Neuronal stem cell (in vitro differentiated cells): ENCODE results near the gene IQGAP1.
"Not testable (repeated sequence)": the region's sequence is repeated elsewhere in the genome, so short reads cannot be mapped to it uniquely, and the experiment has no call there.

ENCODE experiments used
- DNase-seq: peaks from one replicate; pipeline ENCODE4 v3.0.0-alpha.2; 2013; ENCODE audit warnings: low spot score
- H2AFZ ChIP-seq: one replicate; pipeline ENCODE4 v1.6.1; 2013; ENCODE audit warnings: mild to moderate bottlenecking, low read length, inconsistent platforms
- H2AK5ac ChIP-seq: 2 replicates; pipeline ENCODE4 v1.6.1; 2013; ENCODE audit warnings: low read depth, mild to moderate bottlenecking, inconsistent platforms, low read length, moderate library complexity, mixed read lengths
- H2BK120ac ChIP-seq: 2 replicates; pipeline ENCODE4 v1.6.1; 2013; ENCODE audit warnings: low read depth, mild to moderate bottlenecking, inconsistent platforms, low read length, moderate library complexity, mixed read lengths
- H2BK12ac ChIP-seq: one replicate; pipeline ENCODE4 v1.6.1; 2013; ENCODE audit warnings: low read length, inconsistent platforms
- H2BK15ac ChIP-seq: 2 replicates; pipeline ENCODE4 v1.6.1; 2013; ENCODE audit warnings: mild to moderate bottlenecking, low read length, inconsistent platforms, mixed read lengths
- H2BK5ac ChIP-seq: one replicate; pipeline ENCODE4 v1.6.1; 2013; ENCODE audit warnings: inconsistent platforms, mild to moderate bottlenecking, low read length, moderate library complexity
- H3K14ac ChIP-seq: one replicate; pipeline ENCODE4 v1.6.1; 2013; ENCODE audit warnings: low read length, inconsistent platforms
- H3K18ac ChIP-seq: 2 replicates; pipeline ENCODE4 v1.6.1; 2013; ENCODE audit warnings: low read length, inconsistent platforms
- H3K23ac ChIP-seq: 2 replicates; pipeline ENCODE4 v1.6.1; 2013; ENCODE audit warnings: low read depth, mild to moderate bottlenecking, mixed read lengths, low read length, inconsistent platforms; ENCODE audit not compliant: poor library complexity
- H3K27ac ChIP-seq: replicated peaks from 3 replicates; pipeline ENCODE4 v1.5.1; 2013; ENCODE audit warnings: low read length, inconsistent platforms
- H3K27me3 ChIP-seq, 3 experiments: 2 replicates each; pipeline ENCODE4 v1.6.1; 2013; ENCODE audit warnings: low read length in 3 of 3, mild to moderate bottlenecking in 2 of 3, inconsistent platforms in 1 of 3, low read depth in 1 of 3, mixed read lengths in 1 of 3, moderate library complexity in 1 of 3; ENCODE audit not compliant: control insufficient read depth in 3 of 3, insufficient read depth in 3 of 3
- H3K36me3 ChIP-seq, 2 donors: replicated peaks in 1 of 2; 2 replicates each; pipeline ENCODE4 v1.6.1; 2013; ENCODE audit warnings: low read length in 2 of 2; ENCODE audit not compliant: control insufficient read depth in 2 of 2, insufficient read depth in 2 of 2
- H3K4ac ChIP-seq: 2 replicates; pipeline ENCODE4 v1.6.1; 2013; ENCODE audit warnings: inconsistent platforms, mild to moderate bottlenecking, low read length, moderate library complexity
- H3K4me1 ChIP-seq, 2 donors: 1 replicate in 1 of 2; 2 replicates in 1 of 2; pipeline ENCODE4 v1.6.1; 2013; ENCODE audit warnings: low read length in 2 of 2, low read depth in 1 of 2; ENCODE audit not compliant: control insufficient read depth in 2 of 2, insufficient read depth in 1 of 2
- H3K4me2 ChIP-seq: one replicate; pipeline ENCODE4 v1.6.1; 2013; ENCODE audit warnings: mild to moderate bottlenecking, low read length, inconsistent platforms; ENCODE audit not compliant: insufficient read depth, poor library complexity, severe bottlenecking
- H3K4me3 ChIP-seq, 2 donors: 2 replicates each; pipeline ENCODE4 v1.5.1; 2013; ENCODE audit warnings: low read length in 2 of 2, mild to moderate bottlenecking in 2 of 2, inconsistent platforms in 1 of 2, moderate library complexity in 1 of 2
- H3K79me1 ChIP-seq: one replicate; pipeline ENCODE4 v1.6.1; 2013; ENCODE audit warnings: low read depth, mild to moderate bottlenecking, inconsistent platforms, low read length, moderate library complexity
- H3K9ac ChIP-seq: one replicate; pipeline ENCODE4 v1.6.1; 2013; ENCODE audit warnings: mild to moderate bottlenecking, low read depth, low read length, inconsistent platforms; ENCODE audit not compliant: poor library complexity
- H3K9me3 ChIP-seq, 2 donors: replicated peaks in 1 of 2; 2 replicates each; pipeline versions ENCODE3 to v1.6.1; 2013; ENCODE audit warnings: low read length in 2 of 2, mild to moderate bottlenecking in 2 of 2, inconsistent platforms in 1 of 2, low read depth in 1 of 2, mixed read lengths in 1 of 2, moderate library complexity in 1 of 2; ENCODE audit not compliant: control insufficient read depth in 2 of 2, insufficient read depth in 1 of 2
- H4K8ac ChIP-seq: one replicate; pipeline ENCODE4 v1.6.1; 2013; ENCODE audit warnings: low read depth, mild to moderate bottlenecking, inconsistent platforms, low read length, moderate library complexity
- H4K91ac ChIP-seq: one replicate; pipeline ENCODE4 v1.6.1; 2013; ENCODE audit warnings: low read length, low read depth, mild to moderate bottlenecking, inconsistent platforms; ENCODE audit not compliant: poor library complexity
- WGBS, 2 donors: extraction: QIAGEN DNeasy Blood & Tissue Kit; methylation state at CpG; one replicate each; pipeline ENCODE4 v1.1.7; 2013; ENCODE audit warnings: missing lambda C conversion rate in 2 of 2, mixed read lengths in 1 of 2; ENCODE audit not compliant: insufficient read length in 2 of 2, insufficient replicate concordance in 1 of 2; ENCODE audit errors: extremely low coverage in 2 of 2; 5-methylcytosine and 5-hydroxymethylcytosine counted together

The IQGAP1 gene

GRCh38 chr15:90501898-90502297 is 113.9 kb downstream of the IQGAP1 start:
- no peak overlapping the region for H2AK5ac ChIP-seq

DNA sequence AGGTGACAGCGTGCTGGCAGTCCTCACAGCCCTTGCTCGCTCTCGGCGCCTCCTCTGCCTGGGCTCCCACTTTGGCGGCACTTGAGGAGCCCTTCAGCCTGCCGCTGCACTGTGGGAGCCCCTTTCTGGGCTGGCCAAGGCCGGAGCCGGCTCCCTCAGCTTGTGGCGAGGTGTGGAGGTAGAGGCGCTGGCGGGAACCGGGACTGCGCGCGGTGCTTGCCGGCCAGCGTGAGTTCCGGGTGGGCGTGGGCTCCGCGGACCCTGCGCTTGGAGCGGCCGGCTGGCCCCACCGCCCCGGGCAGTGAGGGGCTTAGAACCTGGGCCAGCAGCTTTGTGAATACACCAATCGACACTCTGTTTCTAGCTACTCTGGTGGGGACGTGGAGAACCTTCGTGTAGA is 122.7 kb downstream of the IQGAP1 start:
- not testable (repeated sequence) for H3K9me3 ChIP-seq, H2AFZ ChIP-seq, H4K91ac ChIP-seq, H3K14ac ChIP-seq, H3K4me1 ChIP-seq, H3K18ac ChIP-seq, H2BK5ac ChIP-seq, H2BK12ac ChIP-seq, H3K4me3 ChIP-seq, H4K8ac ChIP-seq, H2AK5ac ChIP-seq, H2BK15ac ChIP-seq, H3K27me3 ChIP-seq, DNase-seq, H3K4ac ChIP-seq, H3K9ac ChIP-seq, H3K27ac ChIP-seq, H3K36me3 ChIP-seq, H3K79me1 ChIP-seq, H2BK120ac ChIP-seq, H3K23ac ChIP-seq, H3K4me2 ChIP-seq
- WGBS, 2 donors, result no CpG with 5 or more reads among the region's 29 CpGs

More at GRCh38 chr15:90501898-90502297, 113.9 kb downstream of the IQGAP1 start:
- H3K4ac ChIP-seq, result no peak overlapping the region
- no peaks in the 10 kb centered on the region for H3K79me1 ChIP-seq
- no peaks in the 10 kb centered on the region for H3K9me3 ChIP-seq
- H3K4me1 ChIP-seq, result no peaks in the 10 kb centered on the region
- WGBS, 2 donors, result no CpG with 5 or more reads among the region's 4 CpGs
- no peak overlapping the region for H3K14ac ChIP-seq
- H2BK12ac ChIP-seq, result no peak overlapping the region
- H2BK15ac ChIP-seq, result no peak overlapping the region
- no peak overlapping the region for H3K18ac ChIP-seq
- no peak overlapping the region for H3K9ac ChIP-seq
- H3K4me3 ChIP-seq, result no peak overlapping the region
- no peak overlapping the region for H2BK120ac ChIP-seq
- H3K4me2 ChIP-seq, result no peak overlapping the region
- H4K91ac ChIP-seq, result no peak overlapping the region
- H3K27me3 ChIP-seq, result no peaks in the 10 kb centered on the region
- H4K8ac ChIP-seq, result no peak overlapping the region
- no peak for DNase-seq
- no peak overlapping the region for H3K23ac ChIP-seq
- H3K36me3 ChIP-seq, result peaks cover 2 to 53% of the 10 kb centered on the region in 2 donors
- no peak overlapping the region for H3K27ac ChIP-seq
- no peak overlapping the region for H2BK5ac ChIP-seq
- no peak overlapping the region for H2AFZ ChIP-seq

- H3K27me3 ChIP-seq, H2BK15ac ChIP-seq, H2BK12ac ChIP-seq, H3K4ac ChIP-seq, H4K8ac ChIP-seq, H3K4me3 ChIP-seq, H3K14ac ChIP-seq, H3K36me3 ChIP-seq, H3K4me1 ChIP-seq, H3K18ac ChIP-seq, H4K91ac ChIP-seq, H3K4me2 ChIP-seq, H3K27ac ChIP-seq, H2BK5ac ChIP-seq, H2BK120ac ChIP-seq, H2AK5ac ChIP-seq, H3K23ac ChIP-seq, H3K9me3 ChIP-seq, H3K79me1 ChIP-seq, DNase-seq, H2AFZ ChIP-seq, H3K9ac ChIP-seq: not testable (repeated sequence)
- no CpG with 5 or more reads among the region's 13 CpGs for WGBS, 2 donors
These were observed 123.2 kb downstream of the IQGAP1 start for GRCh38 chr15:90511211-90511618.

GRCh38 chr15:90512276-90512675 is 124.2 kb downstream of the IQGAP1 start:
- Histone ChIP-seq H3K4me1 (no peaks in the 10 kb centered on the region), H3K4me3 (no peak overlapping the region), H2AK5ac (no peak overlapping the region), H2BK15ac (no peak overlapping the region), H3K4me2 (no peak overlapping the region), H3K27me3 (no peaks in the 10 kb centered on the region), H3K79me1 (no peaks in the 10 kb centered on the region), H2BK12ac (no peak overlapping the region), H3K9me3 (peaks cover 0 to 8% of the 10 kb centered on the region in 2 donors), H2BK120ac (no peak overlapping the region), H3K27ac (no peak overlapping the region), H3K23ac (no peak overlapping the region), H3K36me3 (no peaks in the 10 kb centered on the region), H2AFZ (no peak overlapping the region), H4K8ac (no peak overlapping the region), H4K91ac (no peak overlapping the region), H3K9ac (no peak overlapping the region), H3K14ac (no peak overlapping the region), H2BK5ac (no peak overlapping the region), H3K18ac (no peak overlapping the region), H3K4ac (no peak overlapping the region)
- no peak for DNase-seq
- WGBS, 2 donors, result no CpG with 5 or more reads among the region's 2 CpGs
